Kidney (tissue), 14 donors: ENCODE results near the gene DNAJC16. TPM values are rescaled to one million over a fixed set of nuclear protein-coding genes. Genes with fewer than 3 reads are reported as not detected.
A peak's percentile ranks its signal among the peaks of the same experiment; 100 is the strongest.

ENCODE experiments used
- DNase-seq, 5 donors: peaks; one replicate each; pipeline ENCODE4 v3.0.0-alpha.2; 2013 to 2020
- FAIRE-seq: peaks from 2 replicates; lab custom pipeline; 2012; peaks lifted over from hg19 to GRCh38; lab: Jason Lieb, UNC
- H3K27ac ChIP-seq, 2 donors: one replicate each; pipeline ENCODE4 v1.7.0; 2013; ENCODE audit warnings: low read depth in 2 of 2, low read length in 2 of 2, inconsistent platforms in 1 of 2
- H3K27me3 ChIP-seq: one replicate; pipeline ENCODE4 v1.7.1; 2013; ENCODE audit warnings: low read length, inconsistent platforms; ENCODE audit not compliant: control insufficient read depth, insufficient read depth
- H3K36me3 ChIP-seq, 3 donors: one replicate each; pipeline versions ENCODE4 v1.7.0 to v1.7.1; 2013; ENCODE audit warnings: low read length in 3 of 3, control low read depth in 1 of 3, inconsistent platforms in 1 of 3; ENCODE audit not compliant: insufficient read depth in 3 of 3, control insufficient read depth in 2 of 3
- H3K4me1 ChIP-seq, 3 donors: one replicate each; pipeline versions ENCODE4 v1.7.0 to v1.7.1; 2013; ENCODE audit warnings: low read length in 3 of 3, inconsistent platforms in 1 of 3, low read depth in 1 of 3; ENCODE audit not compliant: control insufficient read depth in 2 of 3, insufficient read depth in 2 of 3
- H3K4me3 ChIP-seq, 3 donors: one replicate each; pipeline versions ENCODE4 v1.7.0 to v1.8.1; 2013; ENCODE audit warnings: low read length in 3 of 3, control low read depth in 1 of 3, inconsistent platforms in 1 of 3
- H3K9ac ChIP-seq, 3 donors: one replicate each; pipeline versions ENCODE4 v1.7.0 to v1.7.1; 2013; ENCODE audit warnings: low read length in 3 of 3, control low read depth in 1 of 3, inconsistent platforms in 1 of 3
- H3K9me3 ChIP-seq, 3 donors: one replicate each; pipeline versions ENCODE4 v1.7.0 to v1.7.1; 2013; ENCODE audit warnings: low read length in 3 of 3, control low read depth in 1 of 3, inconsistent platforms in 1 of 3; ENCODE audit not compliant: control insufficient read depth in 2 of 3, insufficient read depth in 1 of 3
- CTCF ChIP-seq: IDR thresholded peaks from 3 replicates; pipeline ENCODE4 v1.5.1; 2012; ENCODE audit warnings: mild to moderate bottlenecking, moderate library complexity, borderline replicate concordance; ENCODE audit not compliant: insufficient read depth; ENCODE audit errors: extremely low read depth
- intact Hi-C: fragments of 100-400 bp; cut with DNase I; formaldehyde crosslinking; loops from one replicate; pipeline ENCODE4 v1.11.1; 2022
- polyA plus RNA-seq: library from polyadenylated mRNA; stranded (reverse); fragments of 350-450 nt; fragmentation: Illumina TruSeq; extraction: RNeasy Lipid Tissue Mini Kit (QIAGEN cat#74804); gene quantifications from one replicate; pipeline ENCODE4 v1.2.3, GENCODE V29; 2014; ENCODE audit warnings: low read depth, low replicate concordance; ENCODE audit not compliant: insufficient read depth
- total RNA-seq: library from RNA; stranded (reverse); fragmentation: NEBNext Ultra II Directional; extraction: Animal tissue kit (Norgen Biotek cat#: 25700); gene quantifications from one replicate; pipeline ENCODE4 v1.2.1, GENCODE V29; 2021
- donor health status: control.
- donor health status: control.
- donor health status: control.
- donor health status: control.
- donor health status: control.
- donor health status: DM: yes; HTN: yes; CAD: no.
- donor health status: Normal renal cell carcinoma (clear cell type).

Gene DNAJC16
- total and polyA plus RNA-seq, 2 donors from 2014 or later = 7.6 to 30.1 TPM

GRCh38 chr1:15617173-15618076 is 90.8 kb downstream of the DNAJC16 start, which contains the start of gene DDI2:
TSS of gene DDI2 (plus strand) at chr1:15617458. CDS start at chr1:15617671, 213 bp downstream.
- H3K4me3 ChIP-seq = peak within 1 kb of the TSS; percentile 77 to 97 (median 92)
- no peaks in the 10 kb centered on the region for H3K9me3 ChIP-seq
- H3K27ac ChIP-seq = peak within 1 kb of the TSS; percentile 91 to 97
- no peaks in the 10 kb centered on the region for H3K36me3 ChIP-seq
- peak; percentile 98 to 100 (median 99) for DNase-seq
- no peak for FAIRE-seq
- H3K27me3 ChIP-seq = no peaks in the 10 kb centered on the region
- peak within 1 kb of the TSS; percentile 66 to 93 (median 71) for H3K9ac ChIP-seq
- no peak for TF ChIP-seq CTCF
- intact Hi-C loops = no loop called here
- peaks cover 5 to 19% (median 9%) of the 10 kb centered on the region in 3 donors for H3K4me1 ChIP-seq

- intact Hi-C loops = no loop called here
- Histone ChIP-seq H3K27me3 (no peaks in the 10 kb centered on the region), H3K4me3 (peak overlapping the region; percentile 77 to 97 (median 92)), H3K4me1 (peaks cover 5 to 19% (median 9%) of the 10 kb centered on the region in 3 donors), H3K36me3 (no peaks in the 10 kb centered on the region), H3K27ac (peak overlapping the region; percentile 91 to 97), H3K9ac (peak overlapping the region; percentile 66 to 93 (median 71)), H3K9me3 (no peaks in the 10 kb centered on the region)
- no peak for TF ChIP-seq CTCF
- no peak for FAIRE-seq
- peak in 2 of 5 donors; percentile 42 to 61 for DNase-seq
Observed at GRCh38 chr1:15618077-15618654, 91.5 kb downstream of the DNAJC16 start.

GRCh38 chr1:15618655-15619525 is 92.2 kb downstream of the DNAJC16 start:
- H3K4me3 ChIP-seq = peak overlapping the region; percentile 77 to 97 (median 92)
- H3K36me3 ChIP-seq = no peaks in the 10 kb centered on the region
- intact Hi-C loops = no loop called here
- peak overlapping the region; percentile 91 to 97 for H3K27ac ChIP-seq
- no peaks in the 10 kb centered on the region for H3K27me3 ChIP-seq
- DNase-seq = peak in 2 of 5 donors; percentile 32 to 43
- no peaks in the 10 kb centered on the region for H3K9me3 ChIP-seq
- peaks cover 5 to 19% (median 9%) of the 10 kb centered on the region in 3 donors for H3K4me1 ChIP-seq
- peak overlapping the region; percentile 66 to 93 (median 71) for H3K9ac ChIP-seq
- FAIRE-seq = no peak
- TF ChIP-seq CTCF = no peak
